OCI-LY7 (cell line): ENCODE data around the gene SCN8A.

Experiments used
- EZH2phosphoT487 ChIP-seq: fragments of 200-600 bp; sonication (generic); IDR thresholded peaks from 2 replicates; pipeline ENCODE4 v1.6.1; 2018; ENCODE audit warnings: low read depth, borderline replicate concordance, mild to moderate bottlenecking, mixed run types, antibody characterized with exemption, low read length, moderate library complexity, mixed read lengths
- TF ChIP-seq, protein P1 (sequence below): fragments of 200-600 bp; sonication (generic); conservative IDR thresholded peaks from 2 replicates; pipeline ENCODE4 v1.5.1; 2014; ENCODE audit warnings: mild to moderate bottlenecking, antibody characterized with exemption, low read length, moderate library complexity, mixed read lengths

DNA sequence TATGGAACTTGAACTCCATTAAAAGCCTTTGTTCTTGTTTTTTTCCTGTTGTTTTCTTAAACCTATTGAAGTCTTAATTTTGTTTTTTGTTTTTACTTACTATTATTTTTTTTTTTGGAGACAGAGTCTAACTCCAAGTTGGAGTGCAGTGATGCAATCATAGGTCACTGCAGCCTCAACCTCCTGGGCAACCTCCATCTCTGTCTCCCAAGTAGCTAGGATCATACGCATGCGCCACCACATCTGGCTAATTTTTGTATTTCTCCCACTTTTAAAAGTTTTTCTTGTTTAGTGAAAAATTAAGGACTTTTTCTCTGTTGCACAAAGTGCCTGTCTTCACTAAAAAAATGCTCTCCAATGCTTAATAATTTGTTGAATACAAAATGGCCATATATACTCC lies 76.2 kb downstream of the SCN8A start:
- TF ChIP-seq, protein P1, sequence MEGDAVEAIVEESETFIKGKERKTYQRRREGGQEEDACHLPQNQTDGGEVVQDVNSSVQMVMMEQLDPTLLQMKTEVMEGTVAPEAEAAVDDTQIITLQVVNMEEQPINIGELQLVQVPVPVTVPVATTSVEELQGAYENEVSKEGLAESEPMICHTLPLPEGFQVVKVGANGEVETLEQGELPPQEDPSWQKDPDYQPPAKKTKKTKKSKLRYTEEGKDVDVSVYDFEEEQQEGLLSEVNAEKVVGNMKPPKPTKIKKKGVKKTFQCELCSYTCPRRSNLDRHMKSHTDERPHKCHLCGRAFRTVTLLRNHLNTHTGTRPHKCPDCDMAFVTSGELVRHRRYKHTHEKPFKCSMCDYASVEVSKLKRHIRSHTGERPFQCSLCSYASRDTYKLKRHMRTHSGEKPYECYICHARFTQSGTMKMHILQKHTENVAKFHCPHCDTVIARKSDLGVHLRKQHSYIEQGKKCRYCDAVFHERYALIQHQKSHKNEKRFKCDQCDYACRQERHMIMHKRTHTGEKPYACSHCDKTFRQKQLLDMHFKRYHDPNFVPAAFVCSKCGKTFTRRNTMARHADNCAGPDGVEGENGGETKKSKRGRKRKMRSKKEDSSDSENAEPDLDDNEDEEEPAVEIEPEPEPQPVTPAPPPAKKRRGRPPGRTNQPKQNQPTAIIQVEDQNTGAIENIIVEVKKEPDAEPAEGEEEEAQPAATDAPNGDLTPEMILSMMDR: no peak
- TF ChIP-seq EZH2phosphoT487: no peak
